ENCODE measurements around the gene TMUB1.

DNA sequence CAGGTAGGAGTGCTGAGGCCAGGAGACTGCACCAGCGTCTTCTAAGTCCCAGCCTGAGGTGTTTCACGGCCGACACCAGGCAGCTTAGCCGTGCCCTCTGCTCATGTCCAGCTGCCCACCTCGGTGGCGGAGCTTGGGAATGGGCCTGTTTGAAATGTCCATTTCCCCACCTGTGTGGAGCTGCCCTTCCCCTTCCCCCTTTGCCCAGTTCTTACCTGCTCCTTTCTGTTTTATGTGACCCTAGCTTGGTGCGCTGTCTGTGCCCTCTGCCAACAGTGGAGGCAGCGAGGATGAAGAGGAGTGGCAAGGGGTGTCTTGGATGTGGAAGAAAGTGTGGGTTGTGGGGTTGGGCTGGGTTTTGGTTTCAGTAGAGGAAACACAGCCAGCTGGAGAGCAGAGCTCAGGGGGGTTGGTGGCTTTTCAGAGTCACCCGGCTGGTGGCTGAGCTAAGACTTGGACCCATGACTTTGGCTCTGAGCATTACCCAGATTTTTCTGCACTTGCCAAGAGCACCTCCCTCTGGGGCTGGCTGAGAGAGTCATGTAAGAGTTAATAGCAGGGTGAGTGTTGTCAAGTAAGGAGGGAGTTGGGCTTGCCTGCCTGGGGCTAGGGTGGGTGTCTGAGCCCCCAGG is 46.8 kb upstream of the TMUB1 start:
- TF ChIP-seq, protein P1, sequence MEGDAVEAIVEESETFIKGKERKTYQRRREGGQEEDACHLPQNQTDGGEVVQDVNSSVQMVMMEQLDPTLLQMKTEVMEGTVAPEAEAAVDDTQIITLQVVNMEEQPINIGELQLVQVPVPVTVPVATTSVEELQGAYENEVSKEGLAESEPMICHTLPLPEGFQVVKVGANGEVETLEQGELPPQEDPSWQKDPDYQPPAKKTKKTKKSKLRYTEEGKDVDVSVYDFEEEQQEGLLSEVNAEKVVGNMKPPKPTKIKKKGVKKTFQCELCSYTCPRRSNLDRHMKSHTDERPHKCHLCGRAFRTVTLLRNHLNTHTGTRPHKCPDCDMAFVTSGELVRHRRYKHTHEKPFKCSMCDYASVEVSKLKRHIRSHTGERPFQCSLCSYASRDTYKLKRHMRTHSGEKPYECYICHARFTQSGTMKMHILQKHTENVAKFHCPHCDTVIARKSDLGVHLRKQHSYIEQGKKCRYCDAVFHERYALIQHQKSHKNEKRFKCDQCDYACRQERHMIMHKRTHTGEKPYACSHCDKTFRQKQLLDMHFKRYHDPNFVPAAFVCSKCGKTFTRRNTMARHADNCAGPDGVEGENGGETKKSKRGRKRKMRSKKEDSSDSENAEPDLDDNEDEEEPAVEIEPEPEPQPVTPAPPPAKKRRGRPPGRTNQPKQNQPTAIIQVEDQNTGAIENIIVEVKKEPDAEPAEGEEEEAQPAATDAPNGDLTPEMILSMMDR (IDR thresholded peaks at IDR 0.05) = no peak
- no peak for TF ChIP-seq EZH2 (IDR thresholded peaks at IDR 0.05; ENCODE audit: borderline replicate concordance, insufficient read depth, low read depth, low read length, poor library complexity, severe bottlenecking)

All from B cell (primary cell).